ENCODE measurements around the gene MPRIP.

GRCh38 chr17:16999931-17000625 is 42.2 kb upstream of the MPRIP start:
- TF ChIP-seq POLR2AphosphoS5 (IDR thresholded peaks at IDR 0.05; ENCODE audit: low read depth, low read length) (no peak), POLR2A (IDR thresholded peaks at IDR 0.05; ENCODE audit: borderline replicate concordance, extremely low read depth, insufficient read depth, insufficient read length) (no peak), ZNF274 (IDR thresholded peaks at IDR 0.05; ENCODE audit: low read depth, low read length) (no peak), SIN3A (IDR thresholded peaks at IDR 0.05; ENCODE audit: low read depth) (no peak)
- TF ChIP-seq, protein P1, sequence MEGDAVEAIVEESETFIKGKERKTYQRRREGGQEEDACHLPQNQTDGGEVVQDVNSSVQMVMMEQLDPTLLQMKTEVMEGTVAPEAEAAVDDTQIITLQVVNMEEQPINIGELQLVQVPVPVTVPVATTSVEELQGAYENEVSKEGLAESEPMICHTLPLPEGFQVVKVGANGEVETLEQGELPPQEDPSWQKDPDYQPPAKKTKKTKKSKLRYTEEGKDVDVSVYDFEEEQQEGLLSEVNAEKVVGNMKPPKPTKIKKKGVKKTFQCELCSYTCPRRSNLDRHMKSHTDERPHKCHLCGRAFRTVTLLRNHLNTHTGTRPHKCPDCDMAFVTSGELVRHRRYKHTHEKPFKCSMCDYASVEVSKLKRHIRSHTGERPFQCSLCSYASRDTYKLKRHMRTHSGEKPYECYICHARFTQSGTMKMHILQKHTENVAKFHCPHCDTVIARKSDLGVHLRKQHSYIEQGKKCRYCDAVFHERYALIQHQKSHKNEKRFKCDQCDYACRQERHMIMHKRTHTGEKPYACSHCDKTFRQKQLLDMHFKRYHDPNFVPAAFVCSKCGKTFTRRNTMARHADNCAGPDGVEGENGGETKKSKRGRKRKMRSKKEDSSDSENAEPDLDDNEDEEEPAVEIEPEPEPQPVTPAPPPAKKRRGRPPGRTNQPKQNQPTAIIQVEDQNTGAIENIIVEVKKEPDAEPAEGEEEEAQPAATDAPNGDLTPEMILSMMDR (IDR thresholded peaks at IDR 0.05 in 2 of 3, conservative IDR thresholded peaks at IDR 0.05 in 1 of 3; ENCODE audit: borderline replicate concordance in 1 of 3, insufficient read depth in 1 of 3, low read depth in 2 of 3, low read length in 2 of 3) = no peak
- TF ChIP-seq, protein P2, sequence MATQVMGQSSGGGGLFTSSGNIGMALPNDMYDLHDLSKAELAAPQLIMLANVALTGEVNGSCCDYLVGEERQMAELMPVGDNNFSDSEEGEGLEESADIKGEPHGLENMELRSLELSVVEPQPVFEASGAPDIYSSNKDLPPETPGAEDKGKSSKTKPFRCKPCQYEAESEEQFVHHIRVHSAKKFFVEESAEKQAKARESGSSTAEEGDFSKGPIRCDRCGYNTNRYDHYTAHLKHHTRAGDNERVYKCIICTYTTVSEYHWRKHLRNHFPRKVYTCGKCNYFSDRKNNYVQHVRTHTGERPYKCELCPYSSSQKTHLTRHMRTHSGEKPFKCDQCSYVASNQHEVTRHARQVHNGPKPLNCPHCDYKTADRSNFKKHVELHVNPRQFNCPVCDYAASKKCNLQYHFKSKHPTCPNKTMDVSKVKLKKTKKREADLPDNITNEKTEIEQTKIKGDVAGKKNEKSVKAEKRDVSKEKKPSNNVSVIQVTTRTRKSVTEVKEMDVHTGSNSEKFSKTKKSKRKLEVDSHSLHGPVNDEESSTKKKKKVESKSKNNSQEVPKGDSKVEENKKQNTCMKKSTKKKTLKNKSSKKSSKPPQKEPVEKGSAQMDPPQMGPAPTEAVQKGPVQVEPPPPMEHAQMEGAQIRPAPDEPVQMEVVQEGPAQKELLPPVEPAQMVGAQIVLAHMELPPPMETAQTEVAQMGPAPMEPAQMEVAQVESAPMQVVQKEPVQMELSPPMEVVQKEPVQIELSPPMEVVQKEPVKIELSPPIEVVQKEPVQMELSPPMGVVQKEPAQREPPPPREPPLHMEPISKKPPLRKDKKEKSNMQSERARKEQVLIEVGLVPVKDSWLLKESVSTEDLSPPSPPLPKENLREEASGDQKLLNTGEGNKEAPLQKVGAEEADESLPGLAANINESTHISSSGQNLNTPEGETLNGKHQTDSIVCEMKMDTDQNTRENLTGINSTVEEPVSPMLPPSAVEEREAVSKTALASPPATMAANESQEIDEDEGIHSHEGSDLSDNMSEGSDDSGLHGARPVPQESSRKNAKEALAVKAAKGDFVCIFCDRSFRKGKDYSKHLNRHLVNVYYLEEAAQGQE (IDR thresholded peaks at IDR 0.05; ENCODE audit: low read depth) = no peak
